ENCODE measurements around the gene ITGAL. TPM values are rescaled to one million over a fixed set of nuclear protein-coding genes. Genes with fewer than 3 reads are reported as not detected.
"Not testable (repeated sequence)": the region's sequence is repeated elsewhere in the genome, so short reads cannot be mapped to it uniquely, and the experiment has no call there.

Gene ITGAL
- total and polyA plus RNA-seq, 4 experiments from 2014 or later, result 110 to 657 (median 403) TPM

DNA sequence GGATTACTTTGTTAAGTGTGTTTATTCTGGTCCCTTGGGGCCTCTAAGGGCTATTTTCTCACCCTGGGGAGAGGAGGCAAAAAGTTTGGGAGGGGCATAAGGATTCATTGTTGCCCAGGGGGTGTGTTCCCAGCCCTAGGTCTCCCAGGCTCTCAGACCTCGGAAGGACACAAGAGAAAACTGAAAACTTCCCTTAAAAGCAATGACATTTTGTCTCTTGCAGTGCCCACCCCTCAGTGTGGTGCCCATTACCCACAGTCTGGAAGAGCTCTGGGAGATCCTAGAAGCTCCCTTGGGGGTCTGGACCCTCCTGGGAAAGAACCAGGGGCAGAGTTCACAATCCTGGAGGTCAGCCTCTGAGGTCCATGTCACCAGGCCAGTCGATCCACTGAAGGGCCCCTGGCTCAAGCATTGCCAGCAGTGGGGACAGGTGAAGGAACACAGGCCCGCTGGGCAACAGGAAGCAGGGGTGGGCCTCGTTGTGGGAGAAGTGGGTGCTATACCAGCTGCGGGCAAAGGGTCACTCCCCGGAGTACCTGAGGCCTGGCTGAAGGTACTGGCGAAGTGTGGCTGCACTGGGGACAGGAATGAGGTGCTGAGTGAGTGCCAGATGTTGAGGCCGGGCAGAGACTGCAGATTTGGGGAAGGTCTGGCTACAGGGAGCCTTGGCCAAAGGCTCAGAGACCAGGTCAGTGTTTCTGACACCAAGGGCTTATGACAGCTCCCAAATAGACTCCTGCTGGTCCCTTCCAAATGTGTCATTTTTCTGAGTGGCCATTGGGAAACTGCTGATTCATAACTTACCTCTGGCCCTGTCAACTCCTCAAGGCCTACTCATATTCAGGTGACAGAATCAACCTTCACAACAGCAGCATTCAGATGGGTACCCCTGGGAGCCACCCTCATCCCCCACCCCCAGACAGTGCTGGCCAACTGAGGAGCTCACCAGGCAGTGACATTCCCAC, 66.7 kb downstream of the ITGAL start:
- H3K4me3 Mint-ChIP-seq, result no peak overlapping the region
- no peak overlapping the region for H3K27ac ChIP-seq (ENCODE audit: low read depth, low read length)
- peak overlapping the region in 3 of 7 donors; percentile 4 to 60 (median 32) for H3K27ac Mint-ChIP-seq
- H3K4me1 ChIP-seq (ENCODE audit: insufficient read depth, low read length), result peaks cover 15% of the 10 kb centered on the region
- H3K9me3 ChIP-seq (ENCODE audit: control insufficient read depth in 1 of 2, low read length in 2 of 2), result no peaks in the 10 kb centered on the region
- H3K36me3 ChIP-seq (ENCODE audit: insufficient read depth, low read length), result no peaks in the 10 kb centered on the region
- no peaks in the 10 kb centered on the region for H3K9me3 Mint-ChIP-seq
- H3K4me3 ChIP-seq (ENCODE audit: low read length in 2 of 2), result no peak overlapping the region
- intact Hi-C loops (cut with micrococcal nuclease), result no loop called here
- DNase-seq, result no peak
- no peaks in the 10 kb centered on the region for H3K27me3 ChIP-seq (ENCODE audit: insufficient read depth, low read length)
- H3K36me3 Mint-ChIP-seq, result peaks cover 0 to 8% of the 10 kb centered on the region in 2 donors
- no peaks in the 10 kb centered on the region for H3K27me3 Mint-ChIP-seq
- ChIA-PET POLR2A (ENCODE audit: partially characterized antibody) (interaction anchor here (1.4 kb wide), 1 partner anchor 19 kb away, joined by 5 read pairs; the partner anchor contains the start of gene ZNF764), CTCF (ENCODE audit: partially characterized antibody) (interaction anchor here (0.8 kb wide), 1 partner anchor 12 kb away, joined by 3 read pairs; no protein-coding TSS in a partner anchor)
- peaks cover 9 to 26% (median 16%) of the 10 kb centered on the region in 4 donors for H3K4me1 Mint-ChIP-seq

DNA sequence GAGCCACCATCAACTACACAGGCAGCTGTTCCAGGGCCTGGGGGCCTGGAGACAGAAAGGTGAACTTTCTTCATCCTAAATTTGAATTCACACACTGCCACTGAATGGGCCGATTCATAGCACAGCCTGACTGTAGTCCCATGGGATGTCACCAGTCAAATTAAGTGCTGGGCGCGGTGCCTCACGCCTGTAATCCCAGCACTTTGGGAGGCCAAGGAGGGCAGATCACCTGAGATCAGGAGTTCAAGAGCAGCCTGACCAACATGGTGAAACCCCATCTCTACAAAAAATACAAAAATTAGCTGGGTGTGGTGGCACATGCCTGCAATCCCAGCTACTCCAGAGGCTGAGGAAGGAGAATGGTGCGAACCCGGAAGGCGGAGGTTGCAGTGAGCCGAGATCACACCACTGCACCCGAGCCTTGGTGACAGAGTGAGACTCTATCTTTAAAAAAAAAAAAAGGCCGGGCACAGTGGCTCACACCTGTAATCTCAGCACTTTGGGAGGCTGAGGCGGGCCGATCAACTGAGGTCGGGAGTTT, 67.5 kb downstream of the ITGAL start:
- H3K9me3 ChIP-seq (ENCODE audit: control insufficient read depth in 1 of 2, low read length in 2 of 2); H3K27ac ChIP-seq (ENCODE audit: low read depth, low read length); H3K27me3 ChIP-seq (ENCODE audit: insufficient read depth, low read length); H3K27ac Mint-ChIP-seq; H3K36me3 Mint-ChIP-seq; H3K9me3 Mint-ChIP-seq; intact Hi-C loops (cut with micrococcal nuclease); H3K27me3 Mint-ChIP-seq; H3K36me3 ChIP-seq (ENCODE audit: insufficient read depth, low read length); DNase-seq; CTCF ChIA-PET (ENCODE audit: partially characterized antibody); H3K4me3 ChIP-seq (ENCODE audit: low read length in 2 of 2); H3K4me3 Mint-ChIP-seq: not testable (repeated sequence)
- peaks cover 14% of the 10 kb centered on the region for H3K4me1 ChIP-seq (ENCODE audit: insufficient read depth, low read length)
- POLR2A ChIA-PET (ENCODE audit: partially characterized antibody), result interaction anchor here (1.3 to 1.4 kb wide), 2 partner anchors 18 to 122 kb away, joined by 5 read pairs; partner anchors contain the start of gene ZNF764
- peaks cover 9 to 21% (median 15%) of the 10 kb centered on the region in 4 donors for H3K4me1 Mint-ChIP-seq

DNA sequence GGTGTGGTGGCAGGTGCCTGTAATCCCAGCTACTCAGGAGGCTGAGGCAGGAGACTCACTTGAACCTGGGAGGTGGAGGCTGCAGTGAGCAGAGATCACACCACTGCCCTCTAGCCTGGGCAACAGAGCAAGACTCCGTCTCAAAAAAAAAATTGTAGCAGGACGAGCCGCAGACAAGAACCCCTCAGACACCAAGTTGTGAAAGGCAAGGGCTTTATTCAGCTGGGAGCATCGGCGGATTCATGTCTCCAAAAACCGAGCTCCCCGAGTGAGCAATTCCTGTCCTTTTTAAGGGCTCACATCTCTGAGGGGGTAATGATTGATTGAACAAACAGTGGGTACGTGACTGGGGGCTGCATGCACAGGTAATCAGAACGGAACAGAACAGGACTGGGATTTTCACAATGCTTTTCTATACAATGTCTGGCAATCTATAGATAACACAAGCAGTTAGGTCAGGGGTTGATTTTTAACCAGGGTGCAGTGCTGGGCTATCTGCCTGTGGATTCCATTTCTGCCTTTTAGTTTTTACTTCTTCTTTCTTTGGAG, 68.4 kb downstream of the ITGAL start:
- H3K4me1 Mint-ChIP-seq, result peaks cover 4 to 12% (median 9%) of the 10 kb centered on the region in 4 donors
- intact Hi-C loops (cut with micrococcal nuclease); H3K27ac Mint-ChIP-seq; H3K27me3 Mint-ChIP-seq; H3K9me3 Mint-ChIP-seq; CTCF ChIA-PET (ENCODE audit: partially characterized antibody); H3K27me3 ChIP-seq (ENCODE audit: insufficient read depth, low read length); H3K27ac ChIP-seq (ENCODE audit: low read depth, low read length); H3K36me3 ChIP-seq (ENCODE audit: insufficient read depth, low read length); DNase-seq; H3K4me3 ChIP-seq (ENCODE audit: low read length in 2 of 2); H3K36me3 Mint-ChIP-seq; H3K4me3 Mint-ChIP-seq; H3K9me3 ChIP-seq (ENCODE audit: control insufficient read depth in 1 of 2, low read length in 2 of 2); H3K4me1 ChIP-seq (ENCODE audit: insufficient read depth, low read length): not testable (repeated sequence)
- POLR2A ChIA-PET (ENCODE audit: partially characterized antibody), result interaction anchor here (1.0 to 1.3 kb wide), 2 partner anchors 17 to 123 kb away, joined by 3 to 5 read pairs; no protein-coding TSS in a partner anchor

DNA sequence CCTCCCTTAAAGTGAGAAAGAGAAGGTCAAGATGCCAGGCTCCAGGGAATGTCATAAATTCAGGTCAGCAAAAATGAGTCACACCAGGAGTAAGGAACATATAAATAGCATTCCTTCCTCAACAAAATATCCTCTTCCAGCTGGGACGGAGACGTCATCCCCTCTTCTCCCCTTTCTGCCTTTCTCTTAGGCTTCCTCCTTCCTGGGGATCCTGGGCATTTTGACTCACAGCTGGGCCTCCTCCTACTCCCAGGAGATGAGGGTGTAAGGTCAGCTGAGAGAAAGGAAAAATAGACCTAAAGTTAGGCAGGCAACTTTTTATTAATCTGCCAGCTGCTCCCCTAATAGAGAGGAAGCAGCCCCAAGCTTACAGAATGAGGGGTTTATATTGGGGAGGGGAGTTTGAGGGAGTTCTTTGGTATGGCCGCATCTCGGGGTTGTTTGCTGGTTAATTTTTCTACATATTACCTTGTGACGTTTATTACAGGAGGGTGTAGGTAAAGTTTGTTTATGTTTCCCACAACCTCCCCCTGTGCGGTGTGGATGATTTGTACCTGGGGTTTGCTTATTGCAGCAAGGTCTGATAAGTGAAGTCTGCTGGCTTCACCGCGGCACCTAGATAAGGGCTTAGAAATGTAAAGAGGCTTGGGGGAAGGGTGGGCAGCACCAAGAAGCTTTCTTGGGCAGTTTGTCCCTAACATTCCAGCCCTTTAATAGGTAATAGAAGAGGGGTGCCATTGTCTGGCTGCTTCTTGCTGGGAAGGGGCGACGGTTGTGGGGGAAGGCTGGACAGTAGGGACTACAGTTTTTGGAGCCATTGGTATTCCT, 69.2 kb downstream of the ITGAL start:
- Mint-ChIP-seq H3K4me1 (peaks cover 0 to 5% (median 4%) of the 10 kb centered on the region in 4 donors), H3K27me3 (no peaks in the 10 kb centered on the region), H3K9me3 (no peaks in the 10 kb centered on the region), H3K27ac (no peak overlapping the region), H3K4me3 (no peak overlapping the region), H3K36me3 (peaks cover 0 to 2% of the 10 kb centered on the region in 2 donors)
- Histone ChIP-seq H3K4me1 (ENCODE audit: insufficient read depth, low read length) (no peaks in the 10 kb centered on the region), H3K4me3 (ENCODE audit: low read length in 2 of 2) (no peak overlapping the region), H3K36me3 (ENCODE audit: insufficient read depth, low read length) (no peaks in the 10 kb centered on the region), H3K27me3 (ENCODE audit: insufficient read depth, low read length) (no peaks in the 10 kb centered on the region), H3K9me3 (ENCODE audit: control insufficient read depth in 1 of 2, low read length in 2 of 2) (no peaks in the 10 kb centered on the region), H3K27ac (ENCODE audit: low read depth, low read length) (no peak overlapping the region)
- DNase-seq, result no peak
- intact Hi-C loops (cut with micrococcal nuclease), result no loop called here
- ChIA-PET POLR2A (ENCODE audit: partially characterized antibody) (interaction anchor here (1.0 to 1.3 kb wide), 2 partner anchors 16 to 124 kb away, joined by 3 to 5 read pairs; no protein-coding TSS in a partner anchor), CTCF (ENCODE audit: partially characterized antibody) (interaction anchor here (0.5 to 1.2 kb wide), 2 partner anchors 10 to 112 kb away, joined by 3 to 4 read pairs; partner anchors contain the start of gene DCTPP1)

DNA sequence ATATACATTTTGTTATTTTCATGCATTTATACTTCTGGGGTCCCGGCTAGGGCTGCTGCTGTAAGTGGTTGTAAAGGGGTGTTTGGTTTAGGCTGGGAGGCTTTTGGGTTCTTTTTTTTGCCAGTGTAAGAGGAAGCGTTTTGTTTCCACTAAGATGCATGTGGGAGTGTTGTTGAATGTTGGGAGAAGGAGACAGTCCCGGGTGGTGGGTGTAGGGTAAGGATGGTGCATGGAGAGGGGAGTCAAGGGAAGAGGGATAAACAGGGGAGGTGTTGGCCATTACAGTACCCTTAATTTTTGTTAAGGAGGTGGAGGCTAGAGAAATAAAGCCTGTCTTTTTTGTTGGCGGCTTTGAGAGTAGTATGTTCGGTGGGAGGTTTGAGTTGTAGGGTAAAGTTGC, 70.5 kb downstream of the ITGAL start:
- Histone ChIP-seq H3K4me3 (ENCODE audit: low read length in 2 of 2) (no peak overlapping the region), H3K9me3 (ENCODE audit: control insufficient read depth in 1 of 2, low read length in 2 of 2) (no peaks in the 10 kb centered on the region), H3K36me3 (ENCODE audit: insufficient read depth, low read length) (no peaks in the 10 kb centered on the region), H3K27me3 (ENCODE audit: insufficient read depth, low read length) (no peaks in the 10 kb centered on the region), H3K4me1 (ENCODE audit: insufficient read depth, low read length) (no peaks in the 10 kb centered on the region), H3K27ac (ENCODE audit: low read depth, low read length) (no peak overlapping the region)
- Mint-ChIP-seq H3K9me3 (no peaks in the 10 kb centered on the region), H3K36me3 (no peaks in the 10 kb centered on the region), H3K4me1 (peaks cover 0 to 4% (median 0%) of the 10 kb centered on the region in 4 donors), H3K27me3 (no peaks in the 10 kb centered on the region), H3K27ac (no peak overlapping the region), H3K4me3 (no peak overlapping the region)
- DNase-seq, result no peak
- ChIA-PET POLR2A (ENCODE audit: partially characterized antibody) (interaction anchor here (1.1 to 1.9 kb wide), 2 partner anchors 12 to 15 kb away, joined by 3 to 8 read pairs; partner anchors contain the start of gene ZNF764), CTCF (ENCODE audit: partially characterized antibody) (interaction anchor here (1.0 to 3.6 kb wide), 2 partner anchors 8 to 9 kb away, joined by 4 to 13 read pairs; partner anchors contain the start of gene ZNF747)
- intact Hi-C loops (cut with micrococcal nuclease), result no loop called here

DNA sequence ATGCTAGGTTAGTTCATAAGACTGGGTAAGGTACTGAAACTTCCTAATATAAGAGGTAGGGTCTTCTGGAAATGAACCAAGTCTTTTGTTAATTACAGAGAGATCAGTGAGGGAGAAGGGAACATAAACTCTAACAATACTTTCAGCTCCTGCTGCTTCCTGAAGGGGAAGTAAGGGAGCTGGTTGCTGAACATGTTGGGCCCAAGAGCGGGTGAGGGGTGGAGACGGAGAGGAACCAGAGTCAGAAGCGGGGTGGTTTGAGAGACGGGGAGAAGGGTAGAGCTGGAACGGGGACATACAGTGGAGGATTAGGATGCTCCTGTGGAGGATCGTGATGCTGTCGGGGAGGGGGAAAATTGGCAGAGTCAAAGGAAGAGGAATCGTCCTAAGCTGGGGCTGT, 73.6 kb downstream of the ITGAL start:
- Histone ChIP-seq H3K4me3 (ENCODE audit: low read length in 2 of 2) (no peak overlapping the region), H3K4me1 (ENCODE audit: insufficient read depth, low read length) (peaks cover 16% of the 10 kb centered on the region), H3K27ac (ENCODE audit: low read depth, low read length) (no peak overlapping the region), H3K9me3 (ENCODE audit: control insufficient read depth in 1 of 2, low read length in 2 of 2) (no peaks in the 10 kb centered on the region), H3K27me3 (ENCODE audit: insufficient read depth, low read length) (no peaks in the 10 kb centered on the region), H3K36me3 (ENCODE audit: insufficient read depth, low read length) (no peaks in the 10 kb centered on the region)
- no peak for DNase-seq
- no peak overlapping the region for H3K4me3 Mint-ChIP-seq
- H3K9me3 Mint-ChIP-seq, result no peaks in the 10 kb centered on the region
- intact Hi-C loops (cut with micrococcal nuclease), result no loop called here
- peaks cover 6 to 20% (median 12%) of the 10 kb centered on the region in 4 donors for H3K4me1 Mint-ChIP-seq
- ChIA-PET CTCF (ENCODE audit: partially characterized antibody) (interaction anchor here (3.6 kb wide), 1 partner anchor 11 kb away, joined by 13 read pairs; the partner anchor contains the start of gene ZNF747), POLR2A (ENCODE audit: partially characterized antibody) (interaction anchor here (1.0 to 1.3 kb wide), 2 partner anchors 11 to 22 kb away, joined by 3 to 7 read pairs; partner anchors contain the start of gene ZNF747)
- no peaks in the 10 kb centered on the region for H3K27me3 Mint-ChIP-seq
- H3K36me3 Mint-ChIP-seq, result no peaks in the 10 kb centered on the region
- H3K27ac Mint-ChIP-seq, result peak overlapping the region in 2 of 7 donors; percentile 5 to 31

Measured in CD4-positive, alpha-beta memory T cell (primary cell).